NCI-H1092 (cell line): ENCODE measurements around the gene ADSS1.

Source experiments
- DNase-seq: peaks from one replicate; lab custom pipeline; 2025; lab: John Stamatoyannopoulos, UW

The ADSS1 gene

DNA sequence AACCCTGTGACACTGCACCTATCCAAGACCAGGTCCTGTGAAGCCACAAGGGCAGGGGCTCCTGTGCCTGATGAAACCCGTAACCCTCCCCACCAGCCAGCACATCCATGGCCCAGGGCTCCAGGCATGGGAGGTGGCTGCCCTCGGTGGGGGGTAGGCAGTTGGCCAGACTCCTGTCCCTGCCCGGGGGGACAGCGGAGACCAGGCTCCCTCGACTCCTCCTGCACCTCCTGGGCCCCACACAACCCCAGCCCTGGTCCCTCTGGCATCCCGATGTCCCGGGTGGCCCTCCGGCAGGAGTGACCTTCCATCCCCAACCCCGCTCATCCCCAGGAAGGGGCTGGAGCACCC lies 60.2 kb downstream of the ADSS1 start:
- DNase-seq: no peak

DNA sequence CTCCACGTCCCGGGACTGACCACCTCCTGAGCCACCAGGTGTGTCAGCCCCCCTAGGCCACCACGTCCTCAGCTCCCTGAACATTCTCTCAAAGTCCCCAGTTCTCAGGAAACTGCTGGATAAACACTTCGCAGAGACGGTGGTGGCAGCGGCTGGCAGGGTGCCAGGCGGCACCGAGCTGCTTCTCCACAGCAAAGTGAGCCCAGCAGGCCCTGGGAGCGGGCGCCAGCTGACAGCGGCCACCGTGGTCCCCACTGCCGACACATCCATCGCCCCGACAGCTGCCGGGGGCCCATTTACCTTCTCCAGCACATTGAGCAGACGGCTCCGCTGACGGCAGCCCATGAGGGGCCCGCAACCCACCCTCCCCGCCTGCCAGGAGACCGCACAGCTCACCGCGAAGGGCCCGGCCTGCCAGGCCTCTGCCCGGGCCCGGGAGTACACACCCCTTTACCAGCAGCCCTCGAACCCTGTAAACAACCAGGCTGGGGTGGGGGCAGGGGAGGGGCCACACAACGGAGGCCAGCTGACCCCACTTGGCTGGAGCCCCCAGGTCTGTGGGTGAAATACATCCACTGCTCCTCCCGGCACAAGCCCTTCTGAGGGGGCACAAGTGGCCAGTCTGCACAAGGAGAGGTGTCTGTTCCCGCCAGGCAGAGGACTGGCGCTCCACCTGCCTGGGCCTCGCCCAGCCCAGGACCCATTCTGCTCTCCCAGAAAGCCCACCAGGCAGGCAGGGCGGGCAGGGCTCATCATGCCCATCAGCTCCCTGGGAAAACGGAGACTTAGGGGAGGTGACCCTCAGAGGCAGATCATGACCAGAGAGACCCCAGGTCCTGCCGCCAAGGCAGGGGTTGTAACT lies 61.0 kb downstream of the ADSS1 start:
- peak; percentile 44 for DNase-seq

DNA sequence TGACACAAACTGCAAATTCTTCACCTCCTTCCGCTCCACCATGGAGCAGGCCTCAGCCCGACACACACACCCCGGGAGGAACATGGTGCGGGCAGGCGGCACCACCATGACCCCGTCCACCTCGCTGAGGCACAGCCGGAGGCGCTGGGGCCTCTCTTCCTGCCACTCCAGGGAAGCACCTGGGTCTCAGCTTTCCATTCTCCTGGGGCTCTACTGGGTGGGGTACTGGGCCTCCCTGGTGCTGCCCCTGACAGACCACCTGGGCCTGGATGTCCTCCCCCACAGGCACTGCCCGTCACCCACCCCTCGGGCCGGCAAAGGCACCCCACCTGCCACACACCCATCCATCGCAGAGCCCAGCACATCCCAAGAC lies 61.7 kb downstream of the ADSS1 start:
- no peak for DNase-seq

DNA sequence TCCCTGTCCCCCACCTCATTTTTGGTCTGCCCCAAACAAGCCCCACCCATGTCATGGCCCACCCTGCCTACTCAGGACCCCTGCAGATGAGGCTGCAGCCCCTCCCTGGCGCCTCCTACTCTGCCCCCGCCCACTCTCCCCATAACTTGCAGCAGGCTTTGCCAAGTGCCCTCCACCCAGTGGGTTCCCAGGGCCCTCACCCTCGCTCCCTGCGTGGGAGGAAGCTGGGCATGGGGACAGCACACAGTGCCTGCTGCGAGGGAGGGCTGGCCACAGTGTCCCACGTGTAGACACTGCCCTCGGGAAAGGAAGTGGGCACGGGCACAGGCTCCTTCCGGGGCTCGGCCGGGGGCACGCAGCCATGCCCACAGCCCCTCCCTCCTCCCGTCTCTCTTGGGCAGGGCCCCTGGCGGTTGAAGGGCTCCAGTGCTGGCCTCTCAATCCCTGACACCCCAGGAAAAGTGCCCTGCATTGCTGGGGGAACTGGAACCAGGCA lies 62.1 kb downstream of the ADSS1 start:
- no peak for DNase-seq

DNA sequence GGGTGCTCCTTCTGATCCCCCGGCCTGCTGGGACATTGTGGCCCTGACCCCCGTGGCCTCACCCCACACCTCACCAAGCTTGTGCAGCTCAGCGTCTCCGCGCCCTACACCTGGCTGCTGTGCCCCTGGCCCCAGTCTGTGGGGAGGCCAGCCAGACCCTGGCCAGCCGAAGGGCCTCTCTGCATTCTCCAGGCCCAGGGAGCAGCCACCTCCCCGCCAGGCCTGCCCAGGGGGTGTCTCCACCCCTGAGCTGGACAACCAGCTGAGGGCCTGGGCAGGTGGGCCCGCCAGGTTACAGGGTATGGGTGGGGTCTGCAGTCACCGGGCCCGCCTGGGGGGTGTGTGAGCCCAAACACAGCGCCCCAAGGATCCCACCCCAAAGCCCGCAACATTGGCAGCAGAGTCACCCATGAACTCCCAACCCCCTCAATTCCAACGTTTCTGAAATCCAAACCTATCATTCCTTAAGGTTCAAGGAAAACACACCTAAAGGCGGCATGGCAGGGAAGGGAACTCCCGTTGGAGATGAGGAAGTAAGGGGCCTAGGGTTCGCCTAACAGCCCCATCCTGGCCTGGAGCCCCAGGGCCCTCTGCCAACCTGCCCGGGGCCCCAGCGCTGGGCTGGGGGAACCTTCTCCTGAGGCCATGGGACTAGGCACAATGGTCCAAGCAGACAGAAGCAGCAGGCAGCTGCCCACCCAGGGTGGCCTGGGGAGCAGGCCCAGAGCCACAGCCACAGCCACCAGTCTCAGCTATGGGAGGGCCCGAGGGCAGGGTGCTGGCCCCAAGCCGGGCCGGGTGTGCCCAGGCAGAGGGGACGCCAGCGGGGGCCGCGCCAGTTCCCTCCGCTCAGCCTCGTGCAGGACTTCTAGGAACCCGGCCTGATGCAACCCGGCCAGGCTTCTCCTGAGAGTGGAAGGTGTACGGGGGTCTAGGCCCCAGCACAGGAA lies 63.0 kb downstream of the ADSS1 start:
- no peak for DNase-seq

- no peak for DNase-seq
These were observed 63.7 kb downstream of the ADSS1 start for GRCh38 chr14:104787736-104788135.

GRCh38 chr14:104788161-104788818 lies 64.3 kb downstream of the ADSS1 start:
- DNase-seq: peak; percentile 89

DNA sequence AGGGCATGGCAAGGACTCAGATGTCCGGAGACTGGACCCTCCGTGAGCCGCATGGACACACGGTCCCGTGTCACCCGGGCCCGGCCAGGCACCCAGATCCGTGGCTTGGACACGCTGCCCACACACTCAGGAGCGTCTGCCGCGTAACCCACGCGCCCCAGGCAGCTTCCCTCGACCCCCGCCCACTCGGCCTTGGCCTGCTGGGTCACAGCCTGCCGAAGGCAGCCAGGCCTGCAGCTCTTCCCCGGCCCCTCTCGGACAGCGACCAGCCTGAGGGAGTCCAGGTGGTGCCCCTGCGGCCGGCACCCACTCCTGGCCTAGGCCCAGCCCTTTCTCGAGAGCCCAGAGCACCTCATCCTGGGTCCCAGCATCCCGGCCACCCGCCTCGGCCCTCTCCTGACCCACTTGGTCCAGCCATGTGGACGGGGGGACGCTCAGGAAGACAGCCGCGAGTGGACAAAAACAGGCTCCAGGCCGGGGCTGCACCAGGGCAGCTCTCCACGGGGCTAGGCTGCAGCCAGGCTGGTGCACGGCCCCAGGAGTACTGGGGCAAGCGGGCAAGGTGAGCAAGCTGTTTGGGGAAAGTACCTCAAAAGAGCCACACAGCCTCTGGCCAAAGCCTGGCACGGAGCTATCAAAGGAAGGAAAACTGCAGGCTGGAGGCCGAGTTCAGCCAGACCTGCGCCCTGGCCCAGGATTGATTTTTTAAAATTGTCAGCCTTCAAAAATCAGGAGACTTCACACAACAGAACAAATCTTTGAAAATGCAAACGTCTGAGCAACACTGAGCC lies 65.0 kb downstream of the ADSS1 start:
- DNase-seq: no peak

DNA sequence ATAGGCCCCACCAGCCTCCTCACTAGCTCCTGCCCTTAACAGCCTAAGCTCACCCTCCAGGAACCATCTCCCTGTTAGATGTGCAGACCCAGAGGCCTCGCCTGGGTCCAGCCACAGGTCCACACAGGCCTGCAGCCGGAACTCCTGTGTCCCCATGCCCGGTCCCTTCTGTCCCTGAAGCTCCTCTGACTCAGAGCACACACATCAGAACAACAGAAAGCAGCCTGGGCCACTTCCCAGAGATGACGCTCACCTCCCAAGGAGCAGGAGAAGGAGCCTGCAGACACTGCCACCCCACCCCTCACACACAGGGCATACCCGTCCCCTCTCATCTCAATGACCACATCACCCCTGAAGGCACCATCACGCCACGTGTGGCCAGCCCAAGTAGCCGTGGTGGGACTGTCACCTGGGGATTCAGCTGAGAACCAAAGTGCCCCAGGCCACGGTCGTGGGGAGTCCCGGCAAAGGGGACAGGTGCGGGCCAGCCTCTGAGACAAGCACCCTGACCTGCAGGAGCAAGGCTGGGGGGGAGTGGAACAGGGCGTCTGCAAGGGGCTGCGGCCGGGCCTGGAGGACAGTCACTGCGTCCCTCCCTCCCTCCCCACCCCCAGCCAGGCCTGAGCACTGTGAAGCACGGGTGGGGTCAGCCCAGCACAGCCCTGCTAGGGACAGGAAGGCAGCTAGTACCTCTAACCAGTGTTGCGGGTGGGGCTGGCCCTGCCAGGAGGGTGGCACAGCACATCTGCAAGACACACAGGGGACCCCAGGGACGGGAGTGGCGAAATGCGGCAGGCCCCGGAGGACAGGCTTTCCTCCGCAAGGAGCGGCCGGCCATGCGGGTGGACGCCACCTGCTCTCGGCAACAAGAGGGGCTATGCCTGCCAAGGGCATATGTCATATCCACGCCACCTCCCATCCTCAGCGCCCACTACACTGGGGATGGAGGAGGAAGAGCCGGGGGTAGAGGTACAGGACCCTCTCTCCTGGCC lies 66.0 kb downstream of the ADSS1 start:
- no peak for DNase-seq

- no peak for DNase-seq
These were observed 67.4 kb downstream of the ADSS1 start for GRCh38 chr14:104791425-104791824.

DNA sequence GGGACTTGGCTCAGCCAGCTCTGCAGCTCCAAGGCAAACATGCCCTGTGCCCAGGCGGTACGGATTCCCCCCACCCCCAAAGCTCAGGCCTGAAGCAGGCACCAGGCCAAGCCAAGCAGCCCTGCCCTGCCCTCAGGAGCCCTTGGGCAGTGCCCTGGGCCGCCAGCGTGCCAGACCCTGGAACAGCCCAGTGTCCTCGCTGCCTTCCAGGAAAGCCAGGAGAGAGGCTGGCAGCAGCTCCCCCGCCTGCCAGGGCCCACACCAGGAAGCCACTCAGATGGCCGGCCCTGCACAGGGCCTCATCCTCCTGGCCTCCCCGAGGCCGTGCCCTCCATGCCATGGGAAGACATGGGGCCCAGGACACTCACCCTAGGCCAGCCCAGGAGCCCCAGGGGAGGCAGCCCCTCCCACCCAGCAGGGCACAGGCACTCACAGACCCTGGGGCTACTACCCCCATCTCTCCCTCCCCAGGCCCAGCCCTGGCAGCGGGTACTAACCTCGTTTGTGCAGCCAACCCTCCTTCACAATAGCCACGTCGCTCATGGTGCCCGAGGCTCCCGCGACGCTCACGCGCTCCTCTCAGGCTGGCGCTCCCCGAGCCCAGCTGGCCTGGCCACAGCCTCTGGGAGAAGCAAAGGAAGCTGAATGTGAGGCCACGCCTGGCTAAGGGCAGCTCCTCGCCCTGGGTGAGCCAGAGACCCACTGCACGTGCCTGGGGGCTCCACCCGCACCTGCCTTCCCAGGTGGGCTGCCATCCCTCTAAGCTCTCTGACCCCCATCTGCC lies 68.3 kb downstream of the ADSS1 start:
- DNase-seq: no peak

GRCh38 chr14:104792945-104793702 lies 69.1 kb downstream of the ADSS1 start:
- no peak for DNase-seq

GRCh38 chr14:104793703-104793959 lies 69.6 kb downstream of the ADSS1 start:
- DNase-seq: no peak

DNA sequence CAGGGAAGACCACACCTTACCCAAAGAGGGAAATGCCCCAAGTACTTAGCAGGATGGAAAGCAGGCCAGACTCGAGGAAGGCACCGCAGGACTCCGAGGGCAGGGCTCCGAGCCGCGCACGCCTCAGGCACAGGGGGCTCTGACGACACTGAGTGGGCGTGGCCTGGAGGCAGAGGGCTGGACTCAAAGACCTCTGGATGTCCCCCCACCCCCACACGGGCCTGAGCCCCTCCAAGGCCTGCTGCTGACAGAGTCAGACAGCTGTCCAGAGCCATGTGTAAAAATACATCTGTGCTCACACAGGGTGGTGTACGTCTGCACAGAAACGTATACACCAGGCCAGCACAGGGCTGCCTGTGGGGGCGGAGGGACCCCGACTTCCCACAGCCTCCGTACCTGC lies 70.1 kb downstream of the ADSS1 start:
- no peak for DNase-seq

- DNase-seq: no peak
These were observed 70.6 kb downstream of the ADSS1 start for GRCh38 chr14:104794631-104794992.

GRCh38 chr14:104794993-104795780 lies 71.2 kb downstream of the ADSS1 start, which contains the start of gene AKT1:
Gene AKT1, minus strand, starts transcription at chr14:104795748. Its CDS starts 3,105 bp downstream, at chr14:104792643.
- DNase-seq: no peak

- DNase-seq: no peak
These were observed 72.0 kb downstream of the ADSS1 start for GRCh38 chr14:104795781-104796686.
